Colonic mucosa (tissue), 4 donors: ENCODE measurements around the gene ARHGEF2. TPM values are rescaled to one million over a fixed set of nuclear protein-coding genes. Genes with fewer than 3 reads are reported as not detected.

ENCODE experiments used
- DNase-seq: peaks from one replicate; pipeline ENCODE4 v3.0.0-alpha.2; 2020
- H3K27ac ChIP-seq: fragments of 200-600 bp; one replicate; pipeline ENCODE4 v1.8.0; 2021
- H3K27me3 ChIP-seq: fragments of 200-600 bp; one replicate; pipeline ENCODE4 v1.8.0; 2021
- H3K36me3 ChIP-seq: fragments of 200-600 bp; one replicate; pipeline ENCODE4 v1.8.0; 2021
- H3K4me1 ChIP-seq: fragments of 200-600 bp; one replicate; pipeline ENCODE4 v1.8.0; 2021; ENCODE audit warnings: mild to moderate bottlenecking
- H3K4me3 ChIP-seq: fragments of 200-600 bp; one replicate; pipeline ENCODE4 v1.8.0; 2021
- H3K9ac ChIP-seq, 2 donors: one replicate each; pipeline ENCODE4 v1.7.0; 2013; ENCODE audit warnings: control low read depth in 2 of 2, low read depth in 2 of 2, low read length in 2 of 2
- H3K9me3 ChIP-seq: fragments of 200-600 bp; one replicate; pipeline ENCODE4 v1.8.0; 2021
- intact Hi-C: fragments of 100-400 bp; cut with DNase I; formaldehyde crosslinking; loops from one replicate; pipeline ENCODE4 v1.14.1; 2022
- total RNA-seq, 2 donors: library from RNA; stranded (reverse); fragmentation: NEBNext Ultra II Directional in 1 of 2; extraction: Animal tissue kit (Norgen Biotek cat#: 25700) in 1 of 2; gene quantifications; one replicate each; pipeline ENCODE4 v1.2.1, GENCODE V29; 2021
- TF ChIP-seq, protein P1 (sequence below): fragments of 200-600 bp; IDR thresholded peaks from one replicate; pipeline ENCODE4 v1.8.0; 2022; ENCODE audit warnings: antibody characterized with exemption, mild to moderate bottlenecking
- donor health status: healthy.
- donor health status: DM: no; HTN: no; CAD: no.
- donor health status: DM: no; HTN: no; CAD: no.

ARHGEF2 gene
- total RNA-seq, 2 donors from 2014 or later = 91.9 to 92.6 TPM

DNA sequence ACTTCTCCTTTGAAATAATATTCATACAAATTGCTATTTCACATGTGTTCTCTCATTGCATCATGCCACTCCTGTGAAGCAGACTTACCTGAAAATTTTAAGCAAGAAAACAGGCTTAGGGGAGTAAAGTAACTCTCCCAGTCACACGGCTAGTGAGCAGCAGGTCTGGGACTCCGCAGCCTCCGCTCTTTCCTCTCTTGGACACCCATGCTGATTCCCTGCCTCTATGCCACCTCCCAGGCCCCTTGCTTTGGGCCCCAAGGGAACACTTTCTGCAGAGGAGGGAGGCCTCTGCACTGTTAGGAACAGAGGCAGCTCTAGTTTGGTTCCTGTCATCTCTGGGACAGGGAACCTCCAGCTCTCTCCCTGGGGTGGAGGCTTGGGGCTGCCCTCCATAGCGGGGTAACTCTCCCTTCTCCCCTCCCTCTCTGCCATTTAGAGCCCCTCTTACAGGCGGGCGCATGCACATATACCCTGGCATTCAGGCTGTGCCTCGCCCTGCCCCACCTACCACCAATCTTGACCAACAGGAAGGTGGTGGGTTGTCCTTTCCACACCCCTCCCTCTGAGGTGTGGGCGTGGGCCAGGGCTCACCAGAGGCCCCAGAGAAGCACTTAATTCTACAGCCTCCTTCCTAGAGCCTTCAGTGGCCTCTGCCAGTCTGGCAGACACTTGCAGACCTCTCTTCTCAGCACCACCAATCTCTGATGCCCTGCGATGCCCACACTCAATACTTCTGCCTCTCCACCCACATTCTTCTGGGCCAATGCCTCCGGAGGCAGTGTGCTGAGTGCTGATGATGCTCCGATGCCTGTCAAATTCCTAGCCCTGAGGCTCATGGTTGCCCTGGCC, 37.1 kb downstream of the ARHGEF2 start, which contains the start of gene RXFP4:
RXFP4 (plus strand) TSS at position 646 of the 852 bp plus-strand sequence; CDS start at position 718, 72 bp downstream.
- peak; percentile 90 for DNase-seq
- H3K9ac ChIP-seq = peak within 1 kb of the TSS; percentile 54 to 81
- intact Hi-C loops = no loop called here

DNA sequence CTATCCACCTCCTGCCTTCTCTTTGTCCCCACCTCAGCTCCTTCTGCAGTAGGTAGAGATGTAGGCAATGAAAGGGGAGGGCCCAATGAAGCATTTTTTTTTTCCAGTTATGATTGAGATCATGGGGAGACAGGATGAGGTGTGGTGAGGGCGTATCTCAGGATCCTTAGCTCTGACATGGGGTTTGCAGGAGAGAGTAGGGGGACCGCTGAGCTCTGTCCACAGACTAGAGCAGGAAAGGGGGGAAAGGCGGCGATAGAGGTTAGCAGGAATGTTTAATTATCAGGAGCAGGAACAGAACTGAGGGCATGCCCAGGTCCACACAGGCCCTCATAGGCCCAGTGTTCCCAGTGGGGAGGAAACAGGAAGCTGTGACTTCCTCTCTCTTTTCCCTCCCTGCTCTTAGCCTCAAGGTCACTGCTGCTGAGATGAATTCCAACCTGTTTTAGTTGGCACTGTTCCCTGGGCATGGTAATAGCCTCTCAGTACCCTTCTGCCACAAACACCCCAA, 37.8 kb downstream of the ARHGEF2 start:
- Histone ChIP-seq H3K27me3 (no peaks in the 10 kb centered on the region), H3K27ac (peak overlapping the region; percentile 93), H3K36me3 (no peaks in the 10 kb centered on the region), H3K9ac (peak overlapping the region; percentile 47 to 81), H3K4me3 (no peak overlapping the region), H3K9me3 (no peaks in the 10 kb centered on the region), H3K4me1 (peaks cover 34% of the 10 kb centered on the region)
- peak; percentile 79 for DNase-seq
- intact Hi-C loops = no loop called here
- TF ChIP-seq, protein P1, sequence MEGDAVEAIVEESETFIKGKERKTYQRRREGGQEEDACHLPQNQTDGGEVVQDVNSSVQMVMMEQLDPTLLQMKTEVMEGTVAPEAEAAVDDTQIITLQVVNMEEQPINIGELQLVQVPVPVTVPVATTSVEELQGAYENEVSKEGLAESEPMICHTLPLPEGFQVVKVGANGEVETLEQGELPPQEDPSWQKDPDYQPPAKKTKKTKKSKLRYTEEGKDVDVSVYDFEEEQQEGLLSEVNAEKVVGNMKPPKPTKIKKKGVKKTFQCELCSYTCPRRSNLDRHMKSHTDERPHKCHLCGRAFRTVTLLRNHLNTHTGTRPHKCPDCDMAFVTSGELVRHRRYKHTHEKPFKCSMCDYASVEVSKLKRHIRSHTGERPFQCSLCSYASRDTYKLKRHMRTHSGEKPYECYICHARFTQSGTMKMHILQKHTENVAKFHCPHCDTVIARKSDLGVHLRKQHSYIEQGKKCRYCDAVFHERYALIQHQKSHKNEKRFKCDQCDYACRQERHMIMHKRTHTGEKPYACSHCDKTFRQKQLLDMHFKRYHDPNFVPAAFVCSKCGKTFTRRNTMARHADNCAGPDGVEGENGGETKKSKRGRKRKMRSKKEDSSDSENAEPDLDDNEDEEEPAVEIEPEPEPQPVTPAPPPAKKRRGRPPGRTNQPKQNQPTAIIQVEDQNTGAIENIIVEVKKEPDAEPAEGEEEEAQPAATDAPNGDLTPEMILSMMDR = no peak

More for the DNA sequence above, 37.1 kb downstream of the ARHGEF2 start, which contains the start of gene RXFP4:
- H3K27ac ChIP-seq = peak within 1 kb of the TSS; percentile 93
- no peaks in the 10 kb centered on the region for H3K9me3 ChIP-seq
- H3K4me3 ChIP-seq = peak within 1 kb of the TSS; percentile 27
- TF ChIP-seq, protein P1 = no peak
- no peaks in the 10 kb centered on the region for H3K27me3 ChIP-seq
- H3K36me3 ChIP-seq = no peaks in the 10 kb centered on the region
- H3K4me1 ChIP-seq = peaks cover 36% of the 10 kb centered on the region

DNA sequence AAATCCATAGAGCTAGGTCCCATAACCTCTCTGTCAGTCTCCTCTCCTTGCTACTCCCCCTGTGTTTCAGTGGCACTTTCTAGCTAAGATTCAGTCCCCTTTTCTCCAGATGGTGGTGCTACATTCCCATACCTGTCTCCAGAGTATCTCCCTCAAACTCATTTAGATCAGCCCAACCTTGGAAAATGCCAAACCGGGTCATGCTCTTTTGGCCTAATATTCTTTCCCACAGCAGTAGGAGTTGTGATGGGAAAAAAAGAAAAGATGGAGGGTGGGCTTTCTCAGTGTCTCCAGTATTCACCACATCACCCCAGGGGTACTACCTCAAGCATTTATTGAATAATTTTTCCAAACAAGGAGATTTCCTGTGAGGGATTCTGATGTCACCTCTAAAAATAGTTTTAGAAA, 40.1 kb downstream of the ARHGEF2 start:
- Histone ChIP-seq H3K9me3 (no peaks in the 10 kb centered on the region), H3K36me3 (no peaks in the 10 kb centered on the region), H3K27me3 (no peaks in the 10 kb centered on the region), H3K9ac (no peak overlapping the region), H3K4me1 (peaks cover 19% of the 10 kb centered on the region), H3K4me3 (no peak overlapping the region), H3K27ac (no peak overlapping the region)
- intact Hi-C loops = no loop called here
- TF ChIP-seq, protein P1 = peak; percentile 41
- peak; percentile 60 for DNase-seq

DNA sequence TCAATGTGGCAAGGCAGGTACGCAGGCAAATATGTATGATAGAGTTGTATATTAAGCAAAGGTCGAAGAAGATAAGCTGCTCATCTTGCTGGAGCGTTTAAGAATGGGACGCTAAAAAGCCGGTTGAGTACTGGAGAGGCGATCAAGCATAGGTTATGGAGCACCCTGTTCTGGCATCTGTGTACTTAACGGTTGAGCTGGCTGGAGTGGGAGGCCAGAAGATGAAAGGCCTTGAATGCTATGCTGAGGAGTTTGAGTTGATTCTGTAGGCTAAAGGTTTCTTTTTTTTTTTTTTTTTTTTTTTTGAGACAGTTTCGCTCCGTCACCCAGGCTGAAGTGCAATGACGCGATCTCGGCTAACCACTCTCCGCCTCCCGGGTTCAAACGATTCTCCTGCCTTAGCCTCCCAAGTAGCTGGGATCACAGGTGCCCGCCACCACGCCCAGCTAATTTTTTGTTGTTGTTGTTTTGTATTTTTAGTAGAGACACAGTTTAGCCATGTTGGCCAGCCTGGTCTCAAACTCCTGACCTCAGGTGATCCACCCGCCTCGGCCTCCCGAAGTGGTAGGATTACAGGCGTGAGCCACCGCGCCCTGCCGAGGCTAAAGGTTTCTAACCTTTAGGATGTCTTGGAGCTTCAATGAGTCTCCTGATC, 43.3 kb downstream of the ARHGEF2 start:
- Histone ChIP-seq H3K36me3 (no peaks in the 10 kb centered on the region), H3K27me3 (no peaks in the 10 kb centered on the region), H3K4me1 (peaks cover 14% of the 10 kb centered on the region), H3K9ac (peak overlapping the region; percentile 52 to 100), H3K9me3 (no peaks in the 10 kb centered on the region), H3K27ac (peak overlapping the region; percentile 89), H3K4me3 (peak overlapping the region; percentile 77)
- TF ChIP-seq, protein P1 = no peak
- intact Hi-C loops = no loop called here
- no peak for DNase-seq

DNA sequence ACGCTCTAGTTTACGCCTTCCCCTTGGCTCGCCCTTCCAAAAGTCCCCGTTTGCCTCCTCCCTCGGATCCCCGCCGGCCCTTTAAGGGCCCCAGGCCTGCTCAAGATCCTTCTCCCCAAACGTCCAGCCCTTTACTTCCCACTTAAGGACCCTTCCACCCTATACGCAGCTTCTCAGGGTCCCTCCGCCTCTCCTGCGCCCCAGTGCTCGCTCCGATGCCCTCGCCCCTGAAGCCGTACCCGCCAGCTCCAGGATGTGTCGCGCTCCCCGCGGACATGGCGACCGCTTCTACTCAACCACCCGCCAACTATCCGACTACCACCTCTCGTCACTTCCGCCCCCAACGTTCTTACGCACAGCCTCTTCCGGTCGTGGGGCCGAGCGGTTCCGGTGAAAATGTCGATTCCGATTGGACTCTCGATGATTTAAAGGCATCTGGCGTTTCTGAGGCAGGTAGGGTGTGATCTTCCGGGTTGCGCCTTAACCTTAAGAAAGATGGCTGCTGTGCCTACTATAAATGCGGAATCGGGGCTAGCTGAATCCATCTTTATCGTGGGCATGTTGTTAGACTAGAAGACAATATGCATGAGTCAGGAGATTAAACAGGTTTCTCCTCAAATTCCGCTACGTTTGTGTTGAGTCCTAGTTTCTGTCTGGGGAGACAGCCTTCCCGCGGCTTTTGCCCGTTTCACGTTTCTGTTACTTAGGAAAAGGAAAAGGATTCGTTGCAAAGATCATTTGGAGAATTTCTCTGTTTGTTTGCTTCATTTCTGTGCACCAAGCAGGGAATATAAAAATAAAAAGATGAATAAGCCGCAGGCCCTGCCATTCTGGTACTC, 44.0 kb downstream of the ARHGEF2 start, which contains the start of gene KHDC4:
KHDC4 (minus strand) TSS at position 317 of the 839 bp plus-strand sequence; CDS start at position 277, 40 bp downstream.
- Histone ChIP-seq H3K4me1 (peaks cover 18% of the 10 kb centered on the region), H3K27ac (peak within 1 kb of the TSS; percentile 89), H3K9me3 (no peaks in the 10 kb centered on the region), H3K36me3 (no peaks in the 10 kb centered on the region), H3K4me3 (peak within 1 kb of the TSS; percentile 77), H3K9ac (peak within 1 kb of the TSS; percentile 92 to 100), H3K27me3 (no peaks in the 10 kb centered on the region)
- peak; percentile 97 for DNase-seq
- TF ChIP-seq, protein P1 = no peak
- intact Hi-C loops = no loop called here
